Prostate gland (tissue), 2 donors: ENCODE results near the gene ZC2HC1B. TPM values are rescaled to one million over a fixed set of nuclear protein-coding genes. Genes with fewer than 3 reads are reported as not detected.

Source experiments
- DNase-seq: peaks from one replicate; pipeline ENCODE4 v3.0.0-alpha.2; 2019; ENCODE audit warnings: low spot score
- H3K27ac ChIP-seq, 2 donors: fragments of 200-600 bp; sonication (generic); 2 replicates each; pipeline ENCODE4 v1.5.1; 2017 to 2019
- H3K27me3 ChIP-seq: fragments of 200-600 bp; sonication (generic); replicated peaks from 2 replicates; pipeline ENCODE4 v1.5.1; 2019; ENCODE audit not compliant: insufficient read depth
- H3K36me3 ChIP-seq, 2 donors: fragments of 200-600 bp; sonication (generic); 1 replicate in 1 of 2; 2 replicates in 1 of 2; pipeline versions ENCODE4 v1.5.1 to v1.8.1; 2017 to 2019
- H3K4me1 ChIP-seq: fragments of 200-600 bp; sonication (generic); replicated peaks from 2 replicates; pipeline ENCODE4 v1.5.1; 2019
- H3K4me3 ChIP-seq, 2 donors: fragments of 200-600 bp; sonication (generic); 2 replicates each; pipeline ENCODE4 v1.5.1; 2017 to 2019
- H3K9me3 ChIP-seq: fragments of 200-600 bp; sonication (generic); 2 replicates; pipeline ENCODE4 v1.5.1; 2017
- CTCF ChIP-seq, 4 experiments: fragments of 200-600 bp in 2 of 4; fragments of 450-650 bp in 2 of 4; sonication (generic) in 2 of 4; IDR thresholded peaks; 1 replicate in 3 of 4; 2 replicates in 1 of 4; pipeline ENCODE4 v1.5.1; 2016 to 2019; ENCODE audit warnings: antibody characterized with exemption in 4 of 4, mild to moderate bottlenecking in 2 of 4, moderate library complexity in 2 of 4
- POLR2A ChIP-seq: fragments of 450-650 bp; IDR thresholded peaks from one replicate; pipeline ENCODE4 v1.6.1; 2016; ENCODE audit warnings: antibody characterized with exemption, mild to moderate bottlenecking
- POLR2AphosphoS5 ChIP-seq: sonication (generic); formaldehyde crosslinking; IDR thresholded peaks from one replicate; pipeline ENCODE4 v1.6.1; 2017; ENCODE audit warnings: antibody characterized with exemption
- WGBS: methylation state at CpG from one replicate; pipeline ENCODE4 v1.1.5; 2018; 5-methylcytosine and 5-hydroxymethylcytosine counted together
- intact Hi-C: fragments of 100-400 bp; cut with DNase I; formaldehyde crosslinking; loops from one replicate; pipeline ENCODE4 v1.14.2; 2022
- small RNA-seq, 2 donors: library from RNA; depleted of rRNA; stranded (forward); fragments of <200 nt; gene quantifications; one replicate each; pipeline ENCODE3, GENCODE V24; 2016
- total RNA-seq, 2 donors: library from RNA; depleted of rRNA; stranded (reverse); fragments of >200 nt; gene quantifications; one replicate each; pipeline ENCODE4 v1.1.0, GENCODE V29; 2016

ZC2HC1B gene
- total RNA-seq, 2 donors from 2014 or later: 2.0 TPM; not detected in 1

- no peaks in the 10 kb centered on the region for H3K36me3 ChIP-seq
- no peaks in the 10 kb centered on the region for H3K9me3 ChIP-seq
- no peaks in the 10 kb centered on the region for H3K27me3 ChIP-seq
- WGBS: 76% methylated on average over 2 of the region's 2 CpGs
- H3K4me1 ChIP-seq: no peaks in the 10 kb centered on the region
- no peak overlapping the region for H3K4me3 ChIP-seq
- TF ChIP-seq POLR2A (no peak), POLR2AphosphoS5 (no peak), CTCF (IDR thresholded peaks at IDR 0.05) (no peak)
- intact Hi-C loops: no loop called here
- DNase-seq: no peak
- H3K27ac ChIP-seq: no peak overlapping the region
These were observed 120.4 kb downstream of the ZC2HC1B start for GRCh38 chr6:143984666-143985065.

- Histone ChIP-seq H3K4me1 (no peaks in the 10 kb centered on the region), H3K27ac (no peak overlapping the region), H3K36me3 (no peaks in the 10 kb centered on the region), H3K9me3 (no peaks in the 10 kb centered on the region), H3K27me3 (no peaks in the 10 kb centered on the region), H3K4me3 (no peak overlapping the region)
- TF ChIP-seq CTCF (IDR thresholded peaks at IDR 0.05): no peak
- no peak for TF ChIP-seq POLR2AphosphoS5
- TF ChIP-seq POLR2A: no peak
- no peak for DNase-seq
- intact Hi-C loops: no loop called here
- 78% methylated on average over 5 of the region's 5 CpGs for WGBS
These were observed 122.3 kb downstream of the ZC2HC1B start for GRCh38 chr6:143986463-143987065.

Small RNA genes lying within 50 kb of the gene (small RNA-seq; reads per million reads assigned to genes)
- gene ZC2HC1B: 0 reads per million in 2 donors

Other genes with a start within 250 kb of the ZC2HC1B start
- 100 to 1,000 TPM in 1 of 2 donors, 10 to 100 TPM in 1; 41.4 to 108 TPM for gene PHACTR2, start 186.5 kb upstream of the ZC2HC1B start, total RNA-seq
- gene LTV1, start 21.1 kb upstream of the ZC2HC1B start, total RNA-seq: 10 to 100 TPM in 1 of 2 donors, 1 to 10 TPM in 1; 7.8 to 14.4 TPM
- gene PLAGL1, start 143.8 kb downstream of the ZC2HC1B start, total RNA-seq: 10 to 100 TPM; 13.2 to 25.8 TPM
- gene SF3B5, start 231.1 kb downstream of the ZC2HC1B start, total RNA-seq: 100 to 1,000 TPM; 198 to 212 TPM